Measurements from ENCODE around the gene FKBP11. TPM values are rescaled to one million over a fixed set of nuclear protein-coding genes. Genes with fewer than 3 reads are reported as not detected.
"Not testable (repeated sequence)": the region's sequence is repeated elsewhere in the genome, so short reads cannot be mapped to it uniquely, and the experiment has no call there.

FKBP11 gene
- total RNA-seq, 4 donors from 2014 or later, result 14.7 to 32.1 (median 22.5) TPM

DNA sequence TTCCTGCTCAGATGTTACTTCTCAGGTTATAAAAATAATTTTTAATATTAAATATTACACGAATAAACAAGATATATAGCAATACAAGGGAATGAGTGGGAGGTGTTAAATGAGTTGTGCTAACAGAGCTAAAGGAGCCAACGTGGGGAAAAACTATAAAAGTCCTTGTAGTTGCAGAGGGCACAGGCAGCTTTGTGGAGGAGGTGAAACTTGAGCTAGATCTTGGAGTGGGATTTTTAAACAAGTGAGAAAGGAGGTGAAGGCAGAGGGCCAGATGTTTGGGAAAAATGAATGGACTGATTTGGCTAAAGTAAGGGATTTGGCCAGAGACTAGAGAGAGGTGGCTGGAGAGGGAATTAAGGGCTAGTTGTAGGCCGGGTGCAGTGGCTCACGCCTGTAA, 5.2 kb upstream of the FKBP11 start:
- TF ChIP-seq, protein P1, sequence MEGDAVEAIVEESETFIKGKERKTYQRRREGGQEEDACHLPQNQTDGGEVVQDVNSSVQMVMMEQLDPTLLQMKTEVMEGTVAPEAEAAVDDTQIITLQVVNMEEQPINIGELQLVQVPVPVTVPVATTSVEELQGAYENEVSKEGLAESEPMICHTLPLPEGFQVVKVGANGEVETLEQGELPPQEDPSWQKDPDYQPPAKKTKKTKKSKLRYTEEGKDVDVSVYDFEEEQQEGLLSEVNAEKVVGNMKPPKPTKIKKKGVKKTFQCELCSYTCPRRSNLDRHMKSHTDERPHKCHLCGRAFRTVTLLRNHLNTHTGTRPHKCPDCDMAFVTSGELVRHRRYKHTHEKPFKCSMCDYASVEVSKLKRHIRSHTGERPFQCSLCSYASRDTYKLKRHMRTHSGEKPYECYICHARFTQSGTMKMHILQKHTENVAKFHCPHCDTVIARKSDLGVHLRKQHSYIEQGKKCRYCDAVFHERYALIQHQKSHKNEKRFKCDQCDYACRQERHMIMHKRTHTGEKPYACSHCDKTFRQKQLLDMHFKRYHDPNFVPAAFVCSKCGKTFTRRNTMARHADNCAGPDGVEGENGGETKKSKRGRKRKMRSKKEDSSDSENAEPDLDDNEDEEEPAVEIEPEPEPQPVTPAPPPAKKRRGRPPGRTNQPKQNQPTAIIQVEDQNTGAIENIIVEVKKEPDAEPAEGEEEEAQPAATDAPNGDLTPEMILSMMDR (IDR thresholded peaks at IDR 0.05), result no peak
- DNase-seq (ENCODE audit: low spot score), result no peak
- no peak for ATAC-seq (ENCODE audit: low FRiP score)

DNA sequence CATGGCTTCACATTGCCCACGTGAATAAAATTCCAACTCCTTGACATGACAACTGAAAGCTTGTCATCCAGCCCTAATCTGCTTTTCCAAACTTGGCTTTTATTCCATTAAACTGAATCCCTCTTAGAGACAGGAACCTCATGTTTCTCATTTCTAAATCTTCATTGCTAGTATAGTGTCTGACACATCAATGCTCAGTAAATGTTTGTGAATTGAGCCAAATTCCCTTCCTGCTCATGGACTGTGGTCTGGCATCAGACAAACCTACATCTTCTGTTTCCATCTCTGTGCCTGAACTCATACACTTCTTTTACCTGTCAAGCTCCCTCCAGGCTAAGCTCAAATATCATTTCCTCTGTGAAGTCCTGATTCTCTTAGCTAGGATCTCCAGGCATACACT, 4.3 kb upstream of the FKBP11 start:
- ATAC-seq (ENCODE audit: low FRiP score) (no peak), DNase-seq (ENCODE audit: low spot score) (no peak)
- TF ChIP-seq, protein P1 (IDR thresholded peaks at IDR 0.05), result no peak

DNA sequence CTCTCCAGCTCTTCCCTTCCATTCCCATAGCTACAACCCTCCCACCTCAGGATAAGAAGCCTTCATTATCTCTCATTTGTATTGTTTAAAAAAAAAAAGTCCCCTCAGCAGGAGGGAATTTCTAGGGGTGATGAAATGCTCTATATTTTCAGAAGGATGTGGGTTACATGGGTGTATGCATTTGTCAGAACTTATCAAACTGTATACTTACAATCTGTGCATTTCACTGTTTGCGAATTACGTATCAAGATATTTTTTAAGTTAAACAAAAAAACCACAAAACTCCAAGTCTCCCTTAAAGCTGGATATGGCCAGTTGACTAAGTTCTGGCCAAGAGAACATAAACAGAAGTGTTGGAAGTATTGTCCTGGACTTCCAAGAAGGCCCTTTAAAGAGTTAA, 2.0 kb upstream of the FKBP11 start:
- ATAC-seq (ENCODE audit: low FRiP score) (no peak), DNase-seq (ENCODE audit: low spot score) (no peak)
- TF ChIP-seq, protein P1 (IDR thresholded peaks at IDR 0.05), result no peak

DNA sequence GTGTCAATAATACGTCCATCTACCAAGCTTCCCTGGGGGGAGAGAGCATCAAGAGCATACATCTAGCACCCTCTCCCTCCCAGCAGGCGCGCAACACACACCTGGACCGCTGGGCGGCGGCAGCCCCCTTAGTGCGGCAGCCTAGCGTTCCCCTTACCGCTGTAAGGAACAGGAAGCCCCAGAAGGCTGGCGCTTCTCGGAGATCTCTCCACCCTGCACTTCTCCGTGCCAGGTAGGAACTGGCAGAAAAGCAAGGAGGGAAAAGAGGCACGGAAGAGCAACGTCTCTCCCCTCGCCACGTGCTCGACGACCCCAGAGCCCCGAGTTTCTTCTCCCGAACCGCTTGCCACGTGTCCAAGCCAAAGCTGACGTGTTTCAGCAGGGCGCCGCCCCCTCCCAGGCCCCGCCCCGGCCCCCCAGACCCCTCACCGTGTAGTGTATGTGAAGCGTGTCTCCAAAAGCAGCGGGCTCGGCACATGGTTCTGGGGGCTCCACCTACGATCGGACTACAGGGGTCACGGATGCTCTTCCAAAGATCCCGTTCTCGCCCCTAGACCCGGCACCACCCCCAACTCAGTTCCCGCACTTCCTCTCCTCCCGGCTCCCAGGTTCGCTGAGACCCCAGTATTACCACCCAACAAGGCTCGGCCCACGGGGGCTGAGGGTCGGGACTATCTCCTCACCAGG, 532 bp downstream of the FKBP11 start:
- DNase-seq (ENCODE audit: low spot score) (no peak), ATAC-seq (ENCODE audit: low FRiP score) (peak; percentile 82)
- TF ChIP-seq, protein P1 (IDR thresholded peaks at IDR 0.05), result no peak

DNA sequence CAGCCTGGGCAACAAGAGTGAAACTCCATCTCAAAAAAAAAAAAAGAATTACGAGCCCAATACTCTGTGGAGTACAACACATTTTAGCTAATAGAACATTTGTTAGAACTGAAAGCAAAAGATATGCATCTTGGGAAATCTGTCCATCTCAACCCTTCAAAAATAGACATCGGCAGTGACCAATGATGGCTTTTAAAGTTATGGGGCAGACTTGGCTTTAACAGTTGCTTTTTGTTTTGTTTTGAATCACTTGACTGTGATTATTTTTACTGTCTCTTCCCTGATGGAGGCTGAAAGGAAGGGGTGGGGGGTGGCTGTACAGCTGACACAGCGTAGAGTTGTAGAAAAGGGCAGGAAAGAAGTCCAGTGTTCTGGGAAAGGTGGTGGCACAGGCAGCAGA, 2.2 kb downstream of the FKBP11 start:
- TF ChIP-seq, protein P1 (IDR thresholded peaks at IDR 0.05), result no peak
- ATAC-seq (ENCODE audit: low FRiP score), result no peak
- DNase-seq (ENCODE audit: low spot score), result no peak

DNA sequence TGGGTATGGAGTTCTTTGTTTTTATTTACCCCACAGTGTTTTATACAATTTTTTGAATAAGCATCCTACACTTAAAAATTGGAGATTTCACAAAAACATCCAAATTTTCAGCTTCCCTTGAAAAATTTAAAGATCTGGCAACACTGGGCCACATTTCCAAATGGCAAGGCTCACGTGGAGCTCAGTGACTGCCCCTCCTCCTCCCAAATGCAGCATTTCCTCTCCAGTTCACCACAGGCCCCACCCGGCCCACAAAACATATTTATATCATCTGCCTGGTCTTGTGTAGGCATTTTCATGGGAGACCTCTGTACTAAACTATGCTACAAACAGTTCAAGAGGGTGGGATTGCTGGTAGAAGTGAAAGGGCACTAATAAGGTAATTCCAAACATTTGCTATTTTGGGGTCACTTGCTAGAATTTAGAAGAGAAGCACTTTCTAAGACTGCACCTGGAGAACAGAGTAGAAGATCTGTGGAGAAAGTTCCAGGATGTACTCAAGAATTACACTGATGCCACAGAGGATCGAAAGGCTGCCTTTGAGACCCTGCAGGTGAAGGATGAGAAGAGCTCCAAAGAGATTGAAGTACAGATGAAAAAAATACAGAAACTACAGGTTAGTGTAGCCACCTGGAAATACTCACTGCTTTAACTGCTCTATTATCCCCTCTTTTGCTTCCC, 7.3 kb downstream of the FKBP11 start:
- DNase-seq (ENCODE audit: low spot score) (no peak), ATAC-seq (ENCODE audit: low FRiP score) (no peak)
- TF ChIP-seq, protein P1 (IDR thresholded peaks at IDR 0.05), result no peak

DNA sequence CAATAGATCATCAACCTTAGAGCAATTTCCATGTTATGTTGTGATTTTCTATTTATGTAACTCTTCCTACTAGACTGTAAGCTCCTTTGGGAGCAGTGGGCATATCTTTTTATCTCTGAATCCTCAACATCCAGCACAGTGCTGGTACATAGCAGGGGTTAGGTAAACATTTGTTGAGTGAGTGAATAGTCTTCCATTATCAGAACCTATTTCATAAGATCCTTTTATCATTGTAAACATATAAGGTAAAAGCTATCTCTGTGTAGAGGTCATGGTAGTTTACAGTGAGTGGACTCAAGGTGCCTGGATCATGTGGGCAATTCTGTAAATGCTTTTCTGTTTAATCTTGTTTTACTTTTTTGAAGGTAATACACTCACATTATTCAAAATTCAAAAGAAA, 15.1 kb downstream of the FKBP11 start:
- ATAC-seq (ENCODE audit: low FRiP score) (no peak), DNase-seq (ENCODE audit: low spot score) (no peak)
- TF ChIP-seq, protein P1 (IDR thresholded peaks at IDR 0.05), result no peak

DNA sequence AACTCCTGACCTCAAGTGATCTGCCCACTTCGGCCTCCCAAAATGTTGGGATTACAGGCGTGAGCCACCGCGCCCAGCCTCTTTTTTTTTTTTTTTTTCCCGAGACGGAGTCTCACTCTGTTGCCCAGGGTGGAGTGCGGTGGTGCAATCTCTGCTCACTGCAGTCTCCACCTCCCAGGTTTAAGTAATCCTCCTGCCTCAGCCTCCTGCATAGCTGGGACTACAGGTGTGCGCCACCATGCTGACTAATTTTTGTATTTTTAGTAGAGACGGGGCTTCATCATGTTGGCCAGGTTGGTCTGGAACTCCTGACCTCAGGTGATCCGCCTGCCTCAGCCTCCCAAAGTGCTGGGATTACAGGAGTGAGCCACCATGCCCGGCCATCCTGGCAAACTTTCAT, 15.6 kb downstream of the FKBP11 start:
- not testable (repeated sequence) for DNase-seq (ENCODE audit: low spot score); ATAC-seq (ENCODE audit: low FRiP score)

Data from omental fat pad (tissue), 4 donors.